Aorta (tissue), 5 donors: ENCODE measurements around the gene PTPRR. TPM values are rescaled to one million over a fixed set of nuclear protein-coding genes. Genes with fewer than 3 reads are reported as not detected.

ENCODE experiments used
- ATAC-seq: fragments of 200-7000 bp; cut with Tn5 transposase; one replicate; pipeline ENCODE4 v1.9.1; 2022; ENCODE audit warnings: moderate library complexity; ENCODE audit not compliant: low FRiP score
- DNase-seq, 2 donors: peaks; one replicate each; pipeline ENCODE4 v3.0.0-alpha.2; 2020
- H3K27ac ChIP-seq, 2 donors: one replicate each; pipeline ENCODE4 v1.5.1; 2013; ENCODE audit warnings: low read length in 2 of 2, mild to moderate bottlenecking in 2 of 2, moderate library complexity in 2 of 2, control low read depth in 1 of 2, inconsistent platforms in 1 of 2, low read depth in 1 of 2
- H3K27me3 ChIP-seq, 2 donors: one replicate each; pipeline ENCODE4 v1.6.1; 2013; ENCODE audit warnings: control low read depth in 1 of 2, low read length in 1 of 2, mild to moderate bottlenecking in 1 of 2, moderate library complexity in 1 of 2; ENCODE audit not compliant: insufficient read depth in 2 of 2, control insufficient read depth in 1 of 2
- H3K36me3 ChIP-seq, 2 donors: one replicate each; pipeline ENCODE4 v1.6.1; 2013; ENCODE audit warnings: control low read depth in 1 of 2, low read length in 1 of 2, mild to moderate bottlenecking in 1 of 2; ENCODE audit not compliant: insufficient read depth in 2 of 2, control insufficient read depth in 1 of 2
- H3K4me1 ChIP-seq, 2 donors: one replicate each; pipeline ENCODE4 v1.6.1; 2013; ENCODE audit warnings: low read length in 2 of 2, control low read depth in 1 of 2, mild to moderate bottlenecking in 1 of 2, moderate library complexity in 1 of 2; ENCODE audit not compliant: insufficient read depth in 2 of 2, control insufficient read depth in 1 of 2
- H3K4me3 ChIP-seq, 2 donors: one replicate each; pipeline ENCODE4 v1.5.1; 2013; ENCODE audit warnings: low read length in 2 of 2, control low read depth in 1 of 2, mild to moderate bottlenecking in 1 of 2
- H3K9me3 ChIP-seq: one replicate; pipeline ENCODE4 v1.6.1; 2013; ENCODE audit warnings: mild to moderate bottlenecking, low read length; ENCODE audit not compliant: control insufficient read depth
- WGBS, 2 donors: extraction: QIAGEN DNeasy Blood & Tissue Kit; methylation state at CpG; one replicate each; pipeline ENCODE4 v1.1.7; 2013; 5-methylcytosine and 5-hydroxymethylcytosine counted together
- intact Hi-C, 2 donors: fragments of 100-400 bp; cut with DNase I; formaldehyde crosslinking; loops; one replicate each; pipeline versions ENCODE4 v1.14.2 to v1.15.0; 2022
- polyA plus RNA-seq, 2 donors: library from polyadenylated mRNA; stranded (reverse); fragments of 200-250 nt; gene quantifications; one replicate each; pipeline ENCODE4 v1.2.3, GENCODE V29; 2013
- total RNA-seq, 2 donors: library from RNA; stranded (reverse); fragmentation: NEBNext Ultra II Directional; extraction: Animal tissue kit (Norgen Biotek cat#: 25700); gene quantifications; one replicate each; pipeline ENCODE4 v1.2.1, GENCODE V29; 2021
- donor health status: healthy with polysubstance abuse.
- donor health status: Bipolar disorder and iron deficiency.
- donor health status: DM: no; HTN: no; CAD: no.
- donor health status: DM: no; HTN: no; CAD: no.
- donor health status: DM: yes; HTN: yes; CAD: no.

Gene PTPRR
- total and polyA plus RNA-seq, 4 donors: 0.23 to 1.8 (median 0.47) TPM

DNA sequence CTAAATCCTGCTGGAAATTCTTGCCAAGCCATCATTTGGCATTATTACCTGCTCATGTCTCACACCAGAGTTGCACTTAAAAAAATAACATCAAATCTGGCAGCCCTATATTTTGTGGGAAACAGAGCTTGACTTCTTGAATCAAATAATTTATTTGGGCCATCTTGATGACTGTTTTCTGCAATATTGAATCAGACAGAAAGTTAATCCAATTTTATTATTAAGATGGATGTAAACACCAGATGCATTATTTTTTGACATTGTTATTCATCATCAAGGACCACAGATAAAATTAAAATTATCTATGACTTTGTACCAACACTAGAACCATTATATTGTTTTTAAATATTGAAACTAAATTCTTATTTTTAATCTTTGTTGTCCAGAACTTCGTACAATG is 132.9 kb downstream of the PTPRR start:
- no peaks in the 10 kb centered on the region for H3K4me1 ChIP-seq
- no peaks in the 10 kb centered on the region for H3K27me3 ChIP-seq
- 82 to 93% methylated on average over 1 of the region's 1 CpG for WGBS, 2 donors
- H3K9me3 ChIP-seq: no peaks in the 10 kb centered on the region
- intact Hi-C loops: no loop called here
- ATAC-seq: no peak
- no peak overlapping the region for H3K27ac ChIP-seq
- H3K36me3 ChIP-seq: no peaks in the 10 kb centered on the region
- H3K4me3 ChIP-seq: no peak overlapping the region
- no peak for DNase-seq

DNA sequence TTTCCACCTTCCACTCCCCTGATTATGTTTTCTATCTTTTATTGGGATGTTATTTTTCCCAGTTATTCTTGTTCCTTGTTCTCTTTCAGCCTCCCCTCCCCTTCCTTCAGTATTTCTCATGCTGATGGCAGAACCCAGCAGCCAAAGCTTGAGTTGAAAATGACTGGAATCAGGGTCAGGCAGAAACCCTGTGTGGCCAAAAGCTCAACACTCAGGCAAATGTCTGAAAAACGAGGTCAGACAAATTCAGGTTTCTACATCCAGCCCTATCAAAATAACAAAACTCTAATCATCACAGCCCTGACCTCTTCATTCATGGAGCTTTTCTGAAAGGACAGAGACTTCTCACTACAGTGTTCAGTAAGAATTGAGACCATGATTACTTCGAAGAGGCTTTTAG is 134.6 kb downstream of the PTPRR start:
- ATAC-seq: no peak
- no peak overlapping the region for H3K4me3 ChIP-seq
- H3K27me3 ChIP-seq: no peaks in the 10 kb centered on the region
- WGBS, 2 donors: 47 to 53% methylated on average over 2 of the region's 2 CpGs
- no peak overlapping the region for H3K27ac ChIP-seq
- H3K4me1 ChIP-seq: no peaks in the 10 kb centered on the region
- no peak for DNase-seq
- intact Hi-C loops: no loop called here
- H3K36me3 ChIP-seq: no peaks in the 10 kb centered on the region
- H3K9me3 ChIP-seq: no peaks in the 10 kb centered on the region

DNA sequence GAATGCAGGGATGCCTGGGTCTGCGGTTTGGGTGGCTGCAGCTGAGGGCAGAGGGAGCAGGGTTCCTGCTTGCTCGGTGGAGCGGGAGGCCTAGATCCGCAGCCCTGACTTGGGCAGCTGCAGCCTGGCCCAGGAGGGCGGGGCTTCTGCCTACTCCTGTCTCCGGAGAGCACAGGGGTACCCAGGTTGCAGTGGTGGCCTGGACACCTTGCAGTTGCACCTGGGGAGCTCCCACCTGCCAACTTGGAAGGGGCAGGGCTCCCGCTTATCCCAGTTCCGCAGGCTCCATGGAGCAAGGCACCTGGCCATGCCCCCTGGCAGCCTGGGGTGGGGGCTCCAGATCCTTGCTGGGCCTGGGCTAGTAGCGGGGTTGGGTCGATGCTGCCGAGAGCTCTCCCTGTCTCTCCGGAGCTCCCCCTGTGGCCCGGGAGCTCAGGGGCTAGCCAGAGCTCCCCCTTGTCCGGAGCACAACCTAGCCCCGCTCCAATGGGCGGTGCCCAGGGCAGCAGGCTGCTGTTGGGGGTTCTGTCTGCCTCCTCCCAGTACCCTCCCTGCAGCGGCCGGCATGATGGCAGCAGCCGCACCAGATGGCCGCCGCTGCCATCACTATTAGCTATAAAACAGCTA is 136.4 kb downstream of the PTPRR start:
- H3K27me3 ChIP-seq: no peaks in the 10 kb centered on the region
- intact Hi-C loops: no loop called here
- no peak overlapping the region for H3K27ac ChIP-seq
- H3K36me3 ChIP-seq: no peaks in the 10 kb centered on the region
- whole genome bisulfite sequencing, 2 donors: 90 to 94% methylated on average over 16 to 21 of the region's 21 CpGs
- peak in 1 of 2 donors; percentile 51 for DNase-seq
- H3K9me3 ChIP-seq: no peaks in the 10 kb centered on the region
- H3K4me1 ChIP-seq: no peaks in the 10 kb centered on the region
- ATAC-seq: peak; percentile 38
- no peak overlapping the region for H3K4me3 ChIP-seq

DNA sequence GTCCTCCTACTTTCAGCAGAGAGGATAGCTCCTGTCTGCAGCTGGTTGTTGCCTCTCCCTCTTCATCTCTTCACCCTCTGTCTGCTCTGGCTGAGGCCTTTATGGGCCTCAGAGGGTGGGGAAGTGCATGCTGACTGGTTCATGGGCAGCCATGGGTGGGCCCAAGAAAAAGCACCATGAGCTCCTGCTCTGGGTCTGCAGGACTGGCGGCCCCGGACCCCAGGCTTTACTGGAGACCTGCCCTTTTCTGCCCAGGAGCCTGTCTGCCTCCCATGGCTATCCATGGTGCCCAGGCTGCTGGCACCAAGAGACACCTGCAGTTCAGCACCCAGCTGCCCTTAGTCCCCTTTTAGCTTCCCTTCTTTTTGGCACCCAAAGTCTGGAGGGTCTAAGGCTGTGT is 137.1 kb downstream of the PTPRR start:
- H3K4me1 ChIP-seq: no peaks in the 10 kb centered on the region

DNA sequence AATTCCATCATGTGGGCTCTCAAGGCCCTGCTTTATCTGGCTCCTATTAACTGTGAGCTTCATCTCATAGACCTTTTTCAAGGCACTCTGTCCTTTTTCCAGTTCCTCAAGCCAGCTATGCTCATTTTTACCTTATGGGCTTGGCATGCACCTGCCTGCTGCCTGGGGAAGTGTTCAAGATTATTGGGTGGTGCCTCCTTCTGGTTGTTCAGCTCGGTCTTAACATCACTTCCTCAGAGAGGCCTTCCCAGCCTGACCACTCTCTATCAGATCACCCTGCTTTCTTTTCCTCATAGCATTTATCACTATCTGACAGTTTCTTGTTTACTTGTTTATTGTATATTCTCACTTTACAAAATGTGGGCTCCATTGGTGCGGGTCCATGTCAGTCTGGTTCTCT is 141.3 kb downstream of the PTPRR start:
- H3K4me1 ChIP-seq: no peaks in the 10 kb centered on the region
- H3K27me3 ChIP-seq: no peaks in the 10 kb centered on the region
- no peak overlapping the region for H3K27ac ChIP-seq
- 88 to 93% methylated on average over 2 of the region's 2 CpGs for WGBS, 2 donors
- intact Hi-C loops: no loop called here
- H3K36me3 ChIP-seq: no peaks in the 10 kb centered on the region
- H3K4me3 ChIP-seq: no peak overlapping the region
- H3K9me3 ChIP-seq: no peaks in the 10 kb centered on the region
- no peak for ATAC-seq
- no peak for DNase-seq

More for the DNA sequence above, 137.1 kb downstream of the PTPRR start:
- intact Hi-C loops: no loop called here
- DNase-seq (no peak), ATAC-seq (peak; percentile 26)
- H3K27me3 ChIP-seq: no peaks in the 10 kb centered on the region
- no peaks in the 10 kb centered on the region for H3K9me3 ChIP-seq
- no peak overlapping the region for H3K4me3 ChIP-seq
- H3K36me3 ChIP-seq: no peaks in the 10 kb centered on the region
- WGBS, 2 donors: 87 to 89% methylated on average over 2 of the region's 2 CpGs
- H3K27ac ChIP-seq: no peak overlapping the region

DNA sequence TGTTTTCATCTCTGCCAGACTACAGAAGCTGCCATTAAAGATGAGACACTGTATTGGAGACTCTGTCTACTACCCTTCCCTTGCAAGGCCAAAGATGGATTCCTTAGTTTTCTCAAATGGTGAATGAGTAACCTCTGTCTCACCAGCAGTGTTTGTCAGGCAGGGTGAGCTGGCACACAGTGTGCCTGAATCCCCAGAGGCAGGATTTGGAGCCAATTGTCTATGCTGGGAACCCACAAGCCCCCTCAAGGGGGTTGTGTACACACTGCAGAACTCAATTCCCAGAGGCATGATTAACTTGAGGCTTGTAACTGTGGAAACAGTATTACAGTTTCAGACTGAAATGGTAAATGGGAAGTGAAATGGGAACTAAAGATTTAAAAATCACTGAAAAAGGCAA is 146.5 kb downstream of the PTPRR start:
- no peaks in the 10 kb centered on the region for H3K36me3 ChIP-seq
- H3K4me3 ChIP-seq: no peak overlapping the region
- no peaks in the 10 kb centered on the region for H3K27me3 ChIP-seq
- H3K4me1 ChIP-seq: no peaks in the 10 kb centered on the region
- DNase-seq: no peak
- no peaks in the 10 kb centered on the region for H3K9me3 ChIP-seq
- no peak for ATAC-seq
- intact Hi-C loops: no loop called here
- H3K27ac ChIP-seq: no peak overlapping the region

DNA sequence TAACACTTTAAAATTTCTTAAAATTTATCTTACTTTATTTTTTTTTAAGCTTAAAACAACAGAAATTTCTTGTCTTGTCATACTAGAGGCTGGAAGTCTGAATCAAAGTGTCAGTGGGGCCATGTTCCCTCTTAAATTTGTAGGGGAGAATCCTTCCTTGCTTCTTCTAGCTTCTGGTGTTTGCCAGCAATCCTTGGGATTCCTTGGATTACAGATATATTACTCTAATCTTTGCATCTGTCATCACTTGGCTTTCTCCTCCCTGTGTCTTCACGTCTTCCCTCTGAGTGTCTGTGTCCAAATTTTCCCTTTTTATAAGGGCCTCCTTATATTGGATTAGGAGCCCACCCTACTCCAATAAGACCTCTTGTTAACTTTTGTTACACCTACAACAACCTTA is 147.7 kb downstream of the PTPRR start:
- Histone ChIP-seq H3K9me3 (no peaks in the 10 kb centered on the region), H3K27ac (no peak overlapping the region), H3K4me3 (no peak overlapping the region), H3K36me3 (no peaks in the 10 kb centered on the region), H3K4me1 (no peaks in the 10 kb centered on the region), H3K27me3 (no peaks in the 10 kb centered on the region)
- no peak for DNase-seq
- intact Hi-C loops: no loop called here
- no peak for ATAC-seq
- WGBS, 2 donors: 52 to 57% methylated on average over 1 of the region's 1 CpG

DNA sequence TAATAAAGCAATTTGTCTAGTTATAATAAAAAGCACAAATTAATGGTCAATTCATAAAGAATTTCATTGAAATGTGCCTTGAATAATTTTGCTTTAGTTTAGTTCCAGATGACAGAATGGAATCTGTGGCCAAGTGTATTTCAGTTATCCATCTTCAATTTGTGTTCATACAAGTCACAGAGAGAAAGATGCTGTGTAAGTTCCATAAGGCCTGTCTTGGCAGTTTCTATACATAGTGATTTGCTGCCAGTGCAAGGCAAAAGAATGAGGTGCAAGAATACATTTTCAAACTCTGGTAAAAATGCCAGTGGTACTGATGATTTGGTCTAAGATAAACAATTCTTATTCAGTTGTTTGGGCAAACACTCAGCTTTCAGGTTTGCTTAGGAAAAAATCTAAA is 149.0 kb downstream of the PTPRR start:
- intact Hi-C loops: no loop called here
- no peaks in the 10 kb centered on the region for H3K4me1 ChIP-seq
- no peak overlapping the region for H3K27ac ChIP-seq
- H3K4me3 ChIP-seq: no peak overlapping the region
- H3K9me3 ChIP-seq: no peaks in the 10 kb centered on the region
- ATAC-seq (no peak), DNase-seq (no peak)
- H3K36me3 ChIP-seq: no peaks in the 10 kb centered on the region
- no peaks in the 10 kb centered on the region for H3K27me3 ChIP-seq

DNA sequence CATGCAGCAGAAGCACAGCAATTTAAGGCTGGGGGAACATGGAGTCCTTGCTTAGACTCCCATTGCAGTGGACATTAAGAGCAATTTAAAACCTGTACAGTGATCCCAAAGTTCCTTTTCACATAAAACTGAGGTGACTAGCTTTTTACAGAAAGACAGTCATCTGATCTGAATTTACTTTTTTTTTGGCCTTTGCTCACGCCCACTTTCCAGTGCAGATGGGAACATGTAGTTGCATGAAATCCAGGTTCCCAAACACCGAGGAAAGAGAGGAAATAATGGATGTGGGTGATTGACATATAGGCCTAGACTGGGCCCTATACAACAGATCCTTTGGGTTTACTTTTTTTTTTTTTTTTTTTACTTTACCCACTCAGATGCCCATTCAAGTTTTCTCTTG is 156.9 kb downstream of the PTPRR start:
- WGBS, 2 donors: 81 to 86% methylated on average over 2 of the region's 2 CpGs
- H3K36me3 ChIP-seq: no peaks in the 10 kb centered on the region
- H3K9me3 ChIP-seq: no peaks in the 10 kb centered on the region
- no peak for ATAC-seq
- intact Hi-C loops: no loop called here
- H3K27ac ChIP-seq: no peak overlapping the region
- no peaks in the 10 kb centered on the region for H3K27me3 ChIP-seq
- no peak overlapping the region for H3K4me3 ChIP-seq
- no peak for DNase-seq
- H3K4me1 ChIP-seq: no peaks in the 10 kb centered on the region
